NB4 (cell line): ENCODE measurements around the gene KRT83.

Experiments used
- TF ChIP-seq, protein P1 (sequence below): IDR thresholded peaks from one replicate; pipeline ENCODE4 v1.5.1; 2012; ENCODE audit warnings: low read depth, low read length
- TF ChIP-seq, protein P2 (sequence below): IDR thresholded peaks from 2 replicates; pipeline ENCODE4 v1.6.1; 2011; ENCODE audit warnings: low read depth, low read length

DNA sequence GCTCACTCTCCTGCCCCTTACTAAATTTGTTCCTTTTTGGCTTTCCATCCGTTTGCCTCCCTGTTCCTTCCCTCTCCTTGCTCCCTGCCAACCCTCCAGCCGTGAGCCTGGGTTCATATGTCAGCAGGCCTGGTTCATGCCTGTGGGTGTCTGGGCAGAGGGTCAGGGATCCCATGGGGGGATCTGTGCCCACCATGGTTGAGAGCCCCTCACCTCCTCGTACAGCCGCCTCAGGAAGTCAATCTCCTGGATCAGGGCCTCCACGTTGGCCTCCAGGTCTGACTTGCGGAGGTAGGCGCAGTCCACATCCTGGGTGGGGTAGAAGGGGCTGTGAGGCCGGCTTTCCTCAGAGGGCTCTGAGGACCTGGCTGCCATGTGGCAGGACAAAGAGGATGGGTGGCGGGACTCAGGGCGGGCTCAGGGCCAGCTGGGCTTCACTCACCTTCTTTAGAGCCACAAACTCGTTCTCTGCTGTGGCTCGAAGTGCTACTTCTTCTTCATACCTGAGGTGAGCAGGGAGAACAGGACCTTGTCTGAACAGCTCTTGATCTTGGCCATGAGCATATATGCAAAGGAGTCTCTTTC, 3.6 kb downstream of the KRT83 start:
- TF ChIP-seq, protein P1, sequence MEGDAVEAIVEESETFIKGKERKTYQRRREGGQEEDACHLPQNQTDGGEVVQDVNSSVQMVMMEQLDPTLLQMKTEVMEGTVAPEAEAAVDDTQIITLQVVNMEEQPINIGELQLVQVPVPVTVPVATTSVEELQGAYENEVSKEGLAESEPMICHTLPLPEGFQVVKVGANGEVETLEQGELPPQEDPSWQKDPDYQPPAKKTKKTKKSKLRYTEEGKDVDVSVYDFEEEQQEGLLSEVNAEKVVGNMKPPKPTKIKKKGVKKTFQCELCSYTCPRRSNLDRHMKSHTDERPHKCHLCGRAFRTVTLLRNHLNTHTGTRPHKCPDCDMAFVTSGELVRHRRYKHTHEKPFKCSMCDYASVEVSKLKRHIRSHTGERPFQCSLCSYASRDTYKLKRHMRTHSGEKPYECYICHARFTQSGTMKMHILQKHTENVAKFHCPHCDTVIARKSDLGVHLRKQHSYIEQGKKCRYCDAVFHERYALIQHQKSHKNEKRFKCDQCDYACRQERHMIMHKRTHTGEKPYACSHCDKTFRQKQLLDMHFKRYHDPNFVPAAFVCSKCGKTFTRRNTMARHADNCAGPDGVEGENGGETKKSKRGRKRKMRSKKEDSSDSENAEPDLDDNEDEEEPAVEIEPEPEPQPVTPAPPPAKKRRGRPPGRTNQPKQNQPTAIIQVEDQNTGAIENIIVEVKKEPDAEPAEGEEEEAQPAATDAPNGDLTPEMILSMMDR = no peak
- TF ChIP-seq, protein P2, sequence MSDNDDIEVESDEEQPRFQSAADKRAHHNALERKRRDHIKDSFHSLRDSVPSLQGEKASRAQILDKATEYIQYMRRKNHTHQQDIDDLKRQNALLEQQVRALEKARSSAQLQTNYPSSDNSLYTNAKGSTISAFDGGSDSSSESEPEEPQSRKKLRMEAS = no peak
